ENCODE data around the gene PIP5K1A. TPM values are rescaled to one million over a fixed set of nuclear protein-coding genes. Genes with fewer than 3 reads are reported as not detected.

PIP5K1A gene
- total and polyA plus RNA-seq, 2 of the 8 experiments (the other 6 are each of a cell fraction or from before 2014, with no cell fraction given) = 87.5 to 105 TPM

- WGBS, 2 experiments (ENCODE audit: extremely low coverage in 1 of 2, insufficient coverage in 1 of 2, insufficient read length in 1 of 2, insufficient replicate concordance in 2 of 2, low coverage in 1 of 2, low lambda C conversion rate in 2 of 2, missing lambda C conversion rate in 1 of 2) = 80% methylated on average over 1 of the region's 1 CpG; no CpG with 5 or more reads in 1 of the 2 experiments
- Histone ChIP-seq H3K18ac (ENCODE audit: extremely low read depth, low read length) (no peak overlapping the region), H2BK15ac (ENCODE audit: low read length) (no peak overlapping the region), H3K56ac (replicated peaks; ENCODE audit: insufficient read length, low read depth, low read length) (no peak overlapping the region), H2BK120ac (replicated peaks; ENCODE audit: low read depth, low read length) (no peak overlapping the region), H3K4ac (replicated peaks; ENCODE audit: insufficient read length, low read depth, low read length) (no peak overlapping the region), H3K27me3 (replicated peaks in 1 of 4; ENCODE audit: control insufficient read depth in 3 of 4, extremely low read depth in 1 of 4, insufficient read depth in 3 of 4, low read length in 3 of 4) (no peaks in the 10 kb centered on the region), H3K79me1 (ENCODE audit: low read depth, low read length) (no peaks in the 10 kb centered on the region; the same call in 1 of the 2 replicates), H3K9ac (replicated peaks in 1 of 4; ENCODE audit: extremely low read depth in 1 of 4, low read depth in 3 of 4, low read length in 3 of 4) (no peak overlapping the region), H3K36me3 (ENCODE audit: control insufficient read depth in 2 of 4, insufficient read depth in 4 of 4, low read length in 3 of 4) (peaks cover 2 to 17% (median 6%) of the 10 kb centered on the region in 4 experiments; a peak in 3 of 8 replicates), H3K14ac (ENCODE audit: insufficient read length) (no peak overlapping the region), H2BK5ac (ENCODE audit: low read depth, low read length) (no peak overlapping the region), H3K27ac (ENCODE audit: low read depth, low read length) (no peak overlapping the region), H2BK20ac (ENCODE audit: low read length) (no peak overlapping the region), H3K79me2 (ENCODE audit: control insufficient read depth in 1 of 2, insufficient read depth in 2 of 2, low read length in 2 of 2) (peaks cover 6 to 72% of the 10 kb centered on the region in 2 experiments; a peak in 2 of 4 replicates), H2BK12ac (ENCODE audit: low read depth, low read length) (no peak overlapping the region), H3K9me3 (ENCODE audit: insufficient read depth in 2 of 2, low read depth in 1 of 2, low read length in 1 of 2) (no peaks in the 10 kb centered on the region), H2AFZ (ENCODE audit: low read length) (no peak overlapping the region), H3K23ac (ENCODE audit: insufficient read length) (no peak overlapping the region), H2AK5ac (ENCODE audit: low read depth, low read length) (no peak overlapping the region), H3K4me1 (replicated peaks in 1 of 4; ENCODE audit: control insufficient read depth in 3 of 4, insufficient read depth in 4 of 4, low read length in 3 of 4) (peaks cover 0 to 5% (median under 1%) of the 10 kb centered on the region in 4 experiments; a peak in 2 of 7 replicates), H4K20me1 (replicated peaks in 1 of 2; ENCODE audit: control insufficient read depth in 1 of 2, insufficient read depth in 2 of 2, low read length in 2 of 2) (peaks cover 2 to 5% of the 10 kb centered on the region in 2 experiments), H3K23me2 (ENCODE audit: low read depth, low read length) (no peaks in the 10 kb centered on the region), H4K5ac (ENCODE audit: insufficient read length, low read depth, low read length) (no peak overlapping the region), H3K4me3 (ENCODE audit: extremely low read depth in 1 of 4, insufficient read depth in 2 of 4, low read depth in 3 of 4, low read length in 4 of 4) (no peak overlapping the region), H4K91ac (replicated peaks; ENCODE audit: insufficient read length, low read length) (no peak overlapping the region), H3K4me2 (ENCODE audit: insufficient read depth in 1 of 2, low read depth in 2 of 2, low read length in 2 of 2) (no peak overlapping the region), H4K8ac (ENCODE audit: extremely low read depth, insufficient read depth, low read length) (no peak overlapping the region)
- ChIA-PET CTCF (ENCODE audit: partially characterized antibody) (interaction anchor here (0.6 to 1.1 kb wide), 2 partner anchors 15 to 698 kb away, joined by 3 to 4 read pairs; no protein-coding TSS in a partner anchor), POLR2A (ENCODE audit: partially characterized antibody) (interaction anchor here (1.4 kb wide), 2 partner anchors 10 to 13 kb away, joined by 3 to 5 read pairs; no protein-coding TSS in a partner anchor)
- DNase-seq (ENCODE audit: low read depth in 1 of 2, low spot score in 2 of 2) (no peak), FAIRE-seq (no peak)
- TF ChIP-seq SIN3A (conservative IDR thresholded peaks at IDR 0.05 in 1 of 2, IDR thresholded peaks at IDR 0.05 in 1 of 2; ENCODE audit: low read depth in 1 of 2, low read length in 2 of 2) (no peak), SUZ12 (IDR thresholded peaks at IDR 0.05; ENCODE audit: low read length) (no peak), KDM4A (IDR thresholded peaks at IDR 0.05; ENCODE audit: low read depth, low read length, severe bottlenecking) (no peak), USF2 (IDR thresholded peaks at IDR 0.05; ENCODE audit: low read length) (no peak), TCF12 (IDR thresholded peaks at IDR 0.05; ENCODE audit: low read depth, low read length) (no peak), NRF1 (IDR thresholded peaks at IDR 0.05; ENCODE audit: low read depth, low read length) (no peak), SP1 (IDR thresholded peaks at IDR 0.05; ENCODE audit: low read depth, low read length) (no peak), E2F6 (IDR thresholded peaks at IDR 0.05) (no peak), CTBP2 (IDR thresholded peaks at IDR 0.05; ENCODE audit: borderline replicate concordance, insufficient read depth, insufficient read length, low read length) (no peak), TAF7 (optimal IDR thresholded peaks at IDR 0.05; ENCODE audit: borderline replicate concordance, low read depth, low read length) (no peak)
Observed at GRCh38 chr1:151221616-151222015, 23.3 kb downstream of the PIP5K1A start.

Data from H1 (cell line).